HCEC 1CT (cell line): Measurements from ENCODE around the gene AK4.
A peak's percentile ranks its signal among the peaks of the same experiment; 100 is the strongest.

ENCODE experiments used
- DNase-seq: peaks from one replicate; pipeline ENCODE4 v3.0.0-alpha.2; 2017

AK4 gene

DNA sequence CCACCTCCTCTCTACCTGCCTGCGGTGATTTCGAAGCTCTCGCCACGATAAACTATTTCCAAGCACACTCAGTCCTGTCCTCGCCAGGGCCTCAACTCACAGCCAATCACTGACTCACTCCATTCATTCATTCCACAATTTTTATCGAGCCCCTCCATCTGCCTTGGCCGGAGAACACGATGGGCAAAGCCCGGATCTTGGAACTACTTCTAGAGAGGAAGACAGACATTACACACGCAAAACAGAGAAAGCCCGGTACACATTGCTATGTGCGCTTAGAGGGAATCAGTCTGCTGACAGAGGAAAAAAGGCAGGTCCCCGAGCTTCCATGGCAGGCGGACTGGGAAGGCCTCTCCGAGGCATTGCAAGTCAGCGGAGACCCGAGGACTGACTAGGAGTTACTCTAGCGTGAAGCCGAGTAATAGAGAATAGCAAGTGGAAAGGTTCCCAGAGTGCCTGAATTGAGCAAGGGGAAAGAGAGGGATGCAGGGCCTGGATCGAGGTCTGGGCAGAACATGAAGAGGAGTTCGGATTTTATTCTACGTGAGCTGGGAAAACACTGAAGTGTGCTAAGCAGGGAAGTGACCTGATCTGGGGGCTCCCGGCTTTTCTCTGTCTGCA, 107.1 kb downstream of the AK4 start:
- DNase-seq, result no peak

DNA sequence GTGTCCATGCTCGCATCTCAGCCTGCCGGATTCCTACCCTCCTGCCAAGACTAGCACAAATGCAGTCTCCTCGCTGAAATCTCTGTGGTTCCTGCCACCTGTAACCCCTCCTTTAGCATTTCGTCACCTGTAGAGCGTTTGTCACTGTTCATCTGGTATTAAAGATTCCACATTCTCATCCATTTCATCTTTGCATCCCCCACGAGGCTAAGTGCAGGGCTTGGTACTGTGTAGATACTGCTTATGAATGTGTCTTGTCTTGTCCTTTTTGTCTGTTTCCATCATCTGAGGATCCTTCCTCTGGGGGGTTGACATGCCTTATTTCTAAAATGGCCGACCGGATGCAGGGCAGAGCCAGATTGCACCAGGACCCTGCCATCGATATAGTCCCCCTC, 107.7 kb downstream of the AK4 start:
- no peak for DNase-seq

DNA sequence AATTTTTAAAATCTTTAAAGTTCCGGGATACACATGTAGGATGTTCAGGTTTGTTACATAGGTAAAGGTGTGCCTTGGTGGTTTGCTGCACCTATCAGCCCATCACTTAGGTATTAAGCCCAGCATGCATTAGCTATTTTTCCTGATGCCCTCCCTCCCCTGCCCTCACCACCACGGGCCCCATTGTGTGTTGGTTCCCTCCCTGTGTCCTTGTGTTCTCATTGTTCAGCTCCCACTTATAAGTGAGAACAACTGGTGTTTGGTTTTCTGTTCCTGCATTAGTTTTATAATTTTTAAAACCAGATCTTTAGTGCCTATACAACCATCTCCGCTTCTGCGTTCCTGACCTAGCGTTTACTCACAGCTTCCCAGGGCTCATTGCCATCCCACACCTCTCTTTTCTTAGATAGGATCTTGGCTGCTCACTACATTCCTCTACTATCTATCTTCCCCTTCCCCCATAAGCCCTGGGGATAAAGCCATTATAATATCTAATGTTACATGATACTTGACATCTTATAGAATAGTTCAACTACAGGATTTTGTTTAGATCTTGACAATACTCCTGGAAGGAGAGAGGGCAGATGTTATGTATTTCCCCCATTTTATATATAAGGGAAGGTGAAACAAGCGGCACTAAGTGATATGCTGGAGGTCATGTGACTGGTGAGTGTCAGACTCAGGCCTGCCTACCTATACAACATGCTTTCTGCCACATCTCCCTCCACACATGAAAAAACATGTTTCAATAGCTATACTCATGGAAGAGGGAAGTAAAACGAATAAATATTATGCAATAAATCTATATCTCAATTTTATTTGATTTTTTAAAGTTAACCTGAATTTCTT, 109.1 kb downstream of the AK4 start:
- DNase-seq, result no peak

DNA sequence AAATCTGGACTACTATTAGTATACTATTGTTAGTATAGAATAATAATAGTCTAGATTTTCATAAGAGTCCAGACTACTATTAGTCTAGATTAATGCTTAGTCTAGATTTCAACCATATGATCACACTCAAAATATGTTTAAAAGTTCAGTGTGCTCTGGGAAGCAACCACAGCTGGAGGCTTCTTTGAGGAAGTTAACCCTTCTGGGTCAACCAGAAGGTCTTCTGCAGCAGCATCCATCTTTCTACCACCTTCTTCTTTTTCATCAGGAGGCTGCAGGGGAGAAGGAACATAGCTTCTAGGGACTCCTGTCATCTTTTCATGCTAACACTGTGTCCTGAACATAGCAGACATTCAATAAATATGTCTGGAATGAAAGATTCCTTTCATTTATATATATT, 110.1 kb downstream of the AK4 start:
- no peak for DNase-seq

DNA sequence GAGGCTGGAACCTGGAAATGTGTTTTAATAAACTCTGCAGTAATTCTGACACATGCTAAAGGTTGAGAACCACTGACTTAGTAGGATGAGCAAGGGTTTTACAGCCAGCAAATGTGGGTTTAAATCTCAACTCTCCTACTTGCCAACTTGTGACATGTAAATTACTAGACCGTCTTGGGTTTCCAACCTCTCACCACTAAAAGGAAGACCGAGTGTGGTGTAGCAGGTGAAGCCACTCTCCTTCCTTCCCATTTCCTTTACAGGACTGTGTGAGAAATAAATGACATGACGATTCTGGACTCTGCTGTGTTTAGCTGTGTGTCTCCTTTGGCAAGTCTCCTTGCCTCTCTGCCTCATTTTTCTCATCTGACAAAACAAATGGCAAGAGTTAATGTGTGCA, 111.8 kb downstream of the AK4 start:
- no peak for DNase-seq

DNA sequence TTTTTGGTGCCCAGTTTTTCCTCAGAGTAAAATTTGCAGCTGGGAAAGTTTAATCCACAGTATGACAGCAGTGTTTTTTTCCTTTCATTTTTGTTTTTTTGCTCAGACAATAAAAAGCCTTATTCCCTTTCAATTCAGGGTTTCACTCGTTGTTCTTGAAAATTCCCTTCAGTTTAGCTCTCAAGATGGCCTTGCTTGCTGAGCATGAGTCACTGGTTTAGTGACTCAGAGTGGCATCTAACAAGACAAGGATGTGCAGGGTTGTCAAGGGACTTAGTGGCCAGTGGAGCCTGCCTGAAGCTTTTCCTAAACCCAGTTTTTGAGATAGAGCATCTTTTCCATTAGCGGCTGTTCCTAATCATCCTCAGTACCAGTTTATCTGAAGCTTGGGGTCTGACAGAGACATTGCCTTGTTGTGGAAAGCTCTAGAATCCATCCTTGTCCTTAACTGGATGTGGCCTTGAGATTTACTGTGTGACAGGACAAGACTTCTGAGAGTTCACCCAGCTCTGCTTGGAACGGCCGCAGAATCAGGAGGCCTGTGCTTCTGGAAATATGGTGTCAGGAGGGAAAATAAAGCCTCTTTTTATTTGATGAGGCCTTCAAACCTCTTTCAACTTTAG, 113.0 kb downstream of the AK4 start:
- peak; percentile 63 for DNase-seq

DNA sequence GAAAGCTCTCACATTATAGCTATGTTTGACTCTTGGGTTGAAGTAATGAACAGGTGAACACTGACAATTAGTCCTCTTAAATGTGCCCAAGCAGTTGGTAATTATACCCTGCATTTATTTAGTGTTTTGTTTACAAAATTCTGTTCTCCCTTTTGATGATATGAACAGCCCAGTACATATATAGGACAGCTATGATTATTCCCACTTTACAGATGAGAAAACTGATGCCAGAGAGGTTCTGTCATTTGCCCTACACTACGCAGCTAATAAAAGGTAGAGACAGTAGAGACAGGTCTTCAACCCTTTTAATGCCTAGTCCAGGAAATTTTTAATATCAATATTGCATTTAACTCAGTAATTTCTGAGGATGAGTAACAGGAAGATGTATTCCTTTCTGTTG, 115.3 kb downstream of the AK4 start:
- no peak for DNase-seq

DNA sequence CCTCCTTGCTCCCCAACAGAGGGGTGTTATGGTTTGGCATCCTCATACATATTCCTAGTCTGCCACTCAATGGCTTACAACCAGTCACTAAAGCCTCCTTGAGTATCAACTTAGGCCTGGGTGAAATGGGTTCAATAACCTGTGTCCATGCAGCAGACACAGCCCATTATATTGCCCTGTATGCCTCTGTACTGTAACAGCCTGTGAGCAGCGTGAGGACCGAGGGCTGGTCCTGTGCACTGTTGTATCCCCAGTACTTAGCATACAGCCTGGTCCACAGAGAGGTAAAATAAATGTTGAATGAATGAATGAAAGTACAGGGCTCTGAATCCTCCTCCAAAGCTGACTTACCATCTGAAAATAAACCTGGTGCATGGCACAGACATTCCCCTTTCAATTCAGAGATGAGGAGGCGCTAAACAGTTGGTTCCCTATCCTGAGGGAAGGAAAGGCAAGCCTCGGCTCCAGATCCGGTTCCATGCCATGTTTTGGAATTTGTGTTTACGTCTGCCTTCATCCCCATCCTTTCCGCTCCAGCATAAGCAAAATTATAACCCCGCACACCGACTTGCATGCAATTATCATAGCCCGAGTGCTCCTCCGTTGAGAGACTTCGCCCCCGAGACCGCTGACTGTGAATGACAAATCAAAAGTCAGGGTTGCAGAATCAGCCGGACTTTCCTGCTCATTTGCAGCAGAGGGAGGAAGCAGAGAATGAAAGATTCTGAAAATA, 116.4 kb downstream of the AK4 start:
- DNase-seq, result peak; percentile 67

DNA sequence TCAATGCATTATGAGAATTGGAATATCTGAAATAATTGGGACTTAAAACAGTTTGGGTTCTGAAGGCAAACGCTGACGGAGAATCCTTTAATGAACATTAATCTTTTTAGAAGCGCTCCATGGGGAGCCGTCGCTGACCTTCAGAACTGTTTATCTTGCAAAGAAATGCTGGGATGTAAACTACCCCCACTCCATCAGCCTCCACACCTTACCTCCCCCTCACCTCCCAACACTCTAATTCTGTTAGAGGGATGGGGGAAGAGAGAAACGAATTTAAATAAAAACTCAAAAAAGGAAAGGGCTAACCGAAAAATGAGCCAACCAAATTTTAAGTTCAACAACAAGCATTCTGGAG, 117.3 kb downstream of the AK4 start:
- DNase-seq, result no peak

DNA sequence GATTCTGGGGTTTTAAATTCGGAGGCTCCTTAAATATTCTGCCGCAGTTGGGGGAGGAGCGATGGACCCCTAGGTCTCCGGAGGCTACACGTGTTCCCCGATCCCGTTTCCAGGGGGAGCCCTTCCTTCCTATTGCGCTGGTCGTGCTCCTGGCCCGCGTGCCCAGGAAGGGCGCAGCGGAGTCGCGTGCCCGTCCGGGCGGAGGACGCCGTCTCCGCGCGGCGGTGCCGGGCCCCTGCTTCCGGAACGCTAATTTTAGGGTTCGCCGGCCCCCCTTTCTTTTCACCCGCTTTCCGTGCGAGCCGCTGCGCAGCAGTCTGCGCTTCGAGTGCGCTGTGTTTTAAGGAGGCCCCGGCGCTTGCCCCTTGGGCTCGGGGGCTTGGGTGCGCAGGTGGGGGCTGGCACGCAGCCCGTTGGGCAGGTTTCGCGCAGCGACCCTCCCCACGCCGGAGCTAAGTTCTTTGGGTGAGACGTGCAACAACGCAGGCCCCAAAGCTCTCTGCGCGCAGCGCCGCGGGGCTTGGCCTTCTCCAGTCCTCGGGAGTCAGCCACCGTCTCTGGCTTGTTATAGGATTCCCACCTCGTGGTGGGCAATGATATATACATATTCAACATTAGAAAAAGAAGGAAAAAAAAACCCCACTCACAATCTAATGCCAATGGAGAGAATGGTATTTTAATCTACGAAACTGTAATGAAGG, 117.8 kb downstream of the AK4 start:
- DNase-seq, result peak; percentile 57

DNA sequence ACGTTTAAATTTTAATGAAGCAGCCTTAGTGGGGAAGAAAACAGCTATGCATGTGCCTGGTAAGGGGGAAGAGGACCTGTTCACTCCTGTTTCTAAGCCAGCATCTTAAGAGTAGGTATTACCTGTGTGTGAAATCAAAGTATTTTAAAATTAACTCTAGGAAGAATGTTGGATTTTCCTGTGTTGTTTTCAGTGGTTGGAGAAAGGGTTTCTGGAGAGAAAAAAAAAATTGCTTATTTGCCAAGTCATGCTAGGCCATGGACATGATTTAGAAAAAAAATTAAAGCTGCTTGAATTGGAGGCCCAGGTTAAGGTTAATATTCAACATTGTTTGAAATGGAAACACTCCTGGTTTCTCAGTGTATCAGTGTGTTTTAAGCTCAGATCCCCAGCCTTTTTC, 118.5 kb downstream of the AK4 start:
- no peak for DNase-seq

DNA sequence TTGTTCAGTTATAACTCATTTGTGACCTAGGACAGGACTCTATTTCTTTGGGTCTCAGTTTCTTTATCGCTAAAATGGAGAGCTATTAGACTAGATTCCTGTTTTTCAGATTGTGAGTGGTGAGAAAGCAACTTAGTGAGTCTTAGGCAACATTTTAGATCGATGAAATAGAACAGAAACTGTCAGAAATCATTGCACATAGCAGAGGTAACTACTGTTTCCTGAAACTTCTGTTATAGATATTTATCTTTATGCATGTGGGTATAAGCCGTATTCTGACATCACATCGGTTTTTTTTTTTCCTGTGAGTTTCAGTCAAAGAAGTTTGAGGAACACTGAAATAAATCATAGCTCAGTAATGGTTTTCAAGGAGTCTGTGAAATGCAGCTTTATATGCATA, 119.3 kb downstream of the AK4 start:
- no peak for DNase-seq

DNA sequence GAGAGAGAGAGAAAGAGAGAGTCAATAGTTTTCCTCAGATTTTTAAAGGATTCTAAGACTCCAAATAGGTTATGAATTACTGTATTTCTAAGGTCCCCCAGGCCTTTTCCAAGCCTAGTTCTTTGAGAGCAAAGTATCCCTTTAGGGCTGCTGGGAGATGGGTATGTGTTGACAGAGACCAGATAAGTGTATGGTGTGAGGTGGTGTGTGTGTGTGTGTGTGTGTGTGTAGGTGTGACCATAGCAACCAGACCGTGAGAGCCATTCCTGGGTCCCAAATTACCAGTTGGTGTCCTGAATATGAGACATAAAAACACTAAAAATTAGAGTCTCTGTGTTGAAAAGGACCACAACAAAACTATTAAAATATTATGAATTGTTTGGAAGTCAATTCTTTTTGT, 119.7 kb downstream of the AK4 start:
- no peak for DNase-seq

DNA sequence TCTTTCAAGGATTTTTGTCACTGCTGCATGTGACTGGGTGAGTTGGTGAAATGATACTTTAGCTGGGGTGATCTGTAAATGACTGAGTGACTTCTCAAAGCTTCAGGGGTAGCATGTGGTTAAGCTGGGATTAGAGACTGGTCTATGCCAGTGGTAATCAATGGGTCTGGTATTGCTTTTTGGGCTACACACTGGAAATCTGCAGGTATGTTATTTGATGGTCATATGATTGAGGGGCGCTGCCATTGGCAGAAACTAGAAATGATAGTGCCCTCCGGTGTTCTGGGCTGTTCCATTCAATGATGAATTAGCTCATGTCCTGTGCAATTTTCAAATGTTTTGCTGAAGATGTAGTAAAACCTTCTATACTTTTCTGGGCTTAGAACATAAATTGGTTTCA, 121.6 kb downstream of the AK4 start:
- DNase-seq, result no peak

DNA sequence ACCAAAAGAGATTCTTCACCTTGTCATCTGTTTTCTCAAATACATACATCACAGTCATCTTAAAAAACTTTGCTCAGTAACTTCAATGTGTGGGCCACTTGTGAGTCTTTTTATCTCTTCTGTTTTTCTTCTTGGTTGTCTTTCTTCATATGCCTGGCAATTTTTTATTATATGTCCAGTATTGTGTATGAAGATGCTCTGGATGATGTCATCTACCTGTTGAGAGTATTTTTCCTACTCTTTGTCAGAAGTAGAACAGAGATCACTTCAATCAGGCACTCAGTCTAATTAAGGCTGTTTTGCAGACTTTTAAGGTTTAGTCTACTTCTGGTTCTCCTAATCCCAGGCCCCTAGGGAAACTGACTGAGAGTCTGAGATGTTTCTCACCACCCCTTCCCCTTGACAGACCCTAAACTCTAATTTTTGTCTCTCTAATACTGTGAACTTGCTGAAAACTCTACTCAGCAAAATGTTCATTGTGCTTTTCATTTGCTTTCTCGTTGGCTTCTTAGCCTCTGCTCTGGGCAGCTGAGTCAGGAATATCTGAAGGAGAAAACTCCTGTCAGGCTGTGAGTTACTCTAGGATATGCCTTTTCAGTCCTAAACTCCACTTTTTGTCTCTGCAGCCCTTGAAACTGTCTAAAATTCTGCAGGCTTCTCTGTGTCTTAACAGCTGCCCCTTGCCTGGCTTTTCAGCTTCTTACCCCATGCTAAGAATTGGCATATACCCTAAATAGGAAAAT, 128.4 kb downstream of the AK4 start:
- no peak for DNase-seq

DNA sequence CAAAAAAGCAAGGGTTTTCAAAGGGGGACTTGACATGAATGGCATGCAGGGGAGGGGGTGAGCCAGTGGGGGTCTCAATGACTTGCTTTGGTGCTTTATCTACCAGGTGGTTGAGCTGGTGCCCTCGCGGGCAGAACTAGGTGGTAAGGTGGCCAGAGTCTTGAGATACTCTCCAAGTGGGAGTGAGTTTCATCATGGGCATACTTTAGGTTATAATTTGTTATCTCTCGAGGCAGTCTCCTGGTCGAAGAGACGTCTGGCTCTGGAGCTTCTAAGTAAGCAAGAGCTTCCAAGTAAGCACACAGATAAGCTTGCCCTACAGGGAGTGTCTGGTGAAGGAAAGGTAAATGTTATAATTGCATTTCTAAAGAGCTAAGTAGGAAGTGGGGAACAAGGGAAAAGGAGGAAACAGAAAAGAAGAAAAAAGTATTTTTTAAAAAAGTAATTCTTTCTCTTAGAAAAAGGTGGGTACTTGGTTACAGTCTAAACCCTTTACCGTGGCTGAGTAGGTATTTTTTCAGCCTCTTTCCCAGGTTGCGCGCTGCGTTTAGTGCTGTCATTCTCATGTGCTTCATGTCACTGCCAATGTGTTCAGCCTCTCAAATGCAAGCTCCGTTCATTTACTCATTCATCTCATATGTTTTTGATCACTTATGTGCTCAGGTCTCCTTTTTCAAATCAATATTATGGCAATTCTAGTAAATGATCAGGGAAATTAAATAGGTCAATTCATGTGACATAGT, 129.8 kb downstream of the AK4 start:
- DNase-seq, result no peak

DNA sequence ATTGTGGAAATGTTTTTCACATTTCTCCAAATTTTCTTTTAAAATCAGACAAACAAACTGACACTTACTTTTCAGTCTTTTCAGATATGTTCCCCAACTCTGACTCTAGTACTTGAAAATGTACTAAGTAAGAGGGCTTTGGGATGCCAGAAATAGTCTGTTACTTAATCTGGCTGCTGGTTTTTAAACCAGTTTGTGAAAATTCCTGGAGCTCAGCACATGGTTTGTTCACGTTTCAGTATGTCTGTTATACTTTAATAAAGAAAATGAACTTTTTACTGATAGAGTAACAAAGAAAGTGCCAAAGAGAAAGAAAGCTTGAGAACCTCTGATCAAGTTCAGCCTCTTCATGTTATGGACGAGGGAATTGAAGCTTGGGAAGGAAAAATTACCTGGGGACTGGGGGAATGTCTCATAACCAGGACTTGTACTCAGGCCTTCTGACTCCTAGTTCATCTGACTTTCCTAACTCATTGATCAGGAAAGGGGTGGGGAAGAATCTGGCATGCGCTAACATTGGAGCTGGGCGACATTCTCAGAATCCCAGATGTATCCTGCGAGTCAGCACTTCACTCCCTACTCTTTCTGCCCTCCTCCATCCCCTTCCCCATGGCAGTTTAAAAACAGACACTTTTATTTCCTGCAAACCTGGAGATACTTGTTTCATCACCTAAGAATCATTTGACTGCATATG, 130.5 kb downstream of the AK4 start:
- DNase-seq, result no peak

DNA sequence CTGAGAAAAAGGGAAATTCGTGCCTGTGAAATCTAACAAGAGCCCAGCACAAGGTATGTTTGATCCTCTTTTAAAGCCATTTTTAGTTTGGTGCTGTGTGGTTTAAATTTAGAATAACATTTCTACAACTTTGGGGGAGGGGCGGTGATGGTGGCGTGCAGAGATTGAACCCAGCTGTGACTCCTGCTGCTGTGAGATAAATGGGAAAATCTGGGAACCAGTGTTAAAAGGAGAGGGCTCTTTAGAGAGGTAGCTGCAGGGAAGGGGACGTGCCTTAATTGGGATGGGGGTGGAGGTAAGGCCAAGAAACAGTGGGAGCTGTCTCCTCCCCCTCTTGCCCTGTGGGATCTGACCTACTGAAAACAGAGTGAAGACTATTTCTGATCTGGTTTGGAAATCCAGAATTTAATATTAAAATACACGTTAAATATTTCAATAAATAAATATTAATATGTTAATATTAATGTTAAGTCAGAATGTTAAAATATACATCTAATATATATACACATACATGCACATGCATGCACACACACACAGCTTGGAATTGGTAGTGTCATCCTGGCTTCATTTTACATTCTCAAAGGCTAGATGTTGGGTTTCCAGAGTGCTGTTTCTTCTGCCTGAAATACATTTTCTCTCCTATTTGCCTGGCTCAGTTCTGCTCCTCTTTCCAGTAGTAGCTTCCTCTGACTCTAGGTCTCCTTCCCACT, 131.2 kb downstream of the AK4 start:
- no peak for DNase-seq
